Measurements from ENCODE around the gene XPO6.

- TF ChIP-seq CTCF (IDR thresholded peaks at IDR 0.05) (no peak), SIN3A (IDR thresholded peaks at IDR 0.05; ENCODE audit: borderline replicate concordance, insufficient read depth, low read depth, low read length) (no peak), REST (IDR thresholded peaks at IDR 0.05; ENCODE audit: insufficient read depth in 1 of 2, low read depth in 2 of 2, low read length in 1 of 2) (no peak), POLR2AphosphoS5 (IDR thresholded peaks at IDR 0.05; ENCODE audit: low read depth, low read length) (no peak)
Measured at GRCh38 chr16:28126684-28127620, 84.8 kb downstream of the XPO6 start.

All from Panc1 (cell line).